GM18861 (cell line): ENCODE data around the gene NAV1.
A peak's percentile ranks its signal among the peaks of the same experiment; 100 is the strongest.
"Not testable (repeated sequence)": the region's sequence is repeated elsewhere in the genome, so short reads cannot be mapped to it uniquely, and the experiment has no call there.

Experiments
- ATAC-seq: cut with Tn5 transposase; IDR thresholded peaks from one replicate; pipeline ENCODE4 v1.9.1; 2021; ENCODE audit not compliant: unreplicated experiment

The NAV1 gene

DNA sequence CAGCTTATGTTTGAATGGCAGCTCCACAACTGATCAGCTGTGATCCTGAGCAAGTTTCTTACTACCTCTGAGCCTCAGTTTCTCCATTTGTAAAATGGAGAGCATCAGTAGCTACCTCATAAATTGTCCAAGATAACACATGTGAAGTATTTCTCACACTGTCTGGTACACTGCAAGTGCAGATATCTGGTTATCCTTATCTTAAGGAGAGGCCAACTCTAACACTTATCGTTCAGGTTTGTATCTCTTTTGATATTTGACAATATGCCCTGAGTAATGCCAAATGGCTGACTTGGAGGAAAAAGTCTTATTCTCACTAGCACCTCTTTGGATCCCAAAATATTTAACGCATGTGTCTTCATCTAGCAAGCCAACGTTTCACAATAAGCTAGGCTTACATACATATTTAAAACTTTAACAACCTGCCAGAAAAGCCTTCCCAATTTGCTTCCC lies 34.7 kb upstream of the NAV1 start:
- no peak for ATAC-seq

GRCh38 chr1:201504799-201505502 lies 34.0 kb upstream of the NAV1 start:
- ATAC-seq: no peak

DNA sequence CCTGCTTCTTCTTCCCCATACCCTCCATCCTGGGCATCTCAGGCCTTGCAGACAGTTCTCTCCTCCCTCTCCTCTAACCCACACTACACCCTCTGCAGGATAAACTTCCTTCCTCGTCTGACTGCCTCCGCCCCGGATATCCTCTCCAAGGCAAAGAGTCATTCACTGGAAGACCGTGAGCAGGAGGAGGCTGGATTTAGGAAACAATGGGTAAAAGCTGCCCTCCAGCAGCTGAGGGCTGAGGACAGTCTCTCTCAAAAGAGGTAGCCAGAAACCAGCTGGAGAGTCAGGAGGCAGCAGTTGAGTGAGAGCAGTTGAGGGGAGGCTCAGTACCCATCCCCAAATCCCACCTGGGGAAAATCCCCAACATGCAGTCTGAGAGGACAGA lies 33.4 kb upstream of the NAV1 start:
- no peak for ATAC-seq

DNA sequence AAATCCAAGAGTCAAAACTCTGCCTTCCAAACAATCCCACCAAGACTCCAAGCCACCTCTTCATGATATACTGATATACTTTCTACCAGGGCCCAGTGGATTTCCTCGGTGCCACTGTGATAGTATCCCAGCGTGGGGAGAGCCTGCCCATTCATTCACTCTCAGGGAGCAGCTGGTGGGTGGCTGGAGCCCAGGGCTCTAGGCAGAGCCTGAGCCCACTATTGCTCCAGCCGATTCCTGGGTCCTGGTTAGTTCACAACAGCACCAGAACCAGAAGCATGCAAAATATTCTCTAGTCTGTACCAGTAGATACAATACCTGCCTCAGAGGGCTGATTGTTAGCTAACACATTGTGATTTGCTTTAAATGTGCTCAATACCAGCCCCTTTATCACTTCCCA lies 32.8 kb upstream of the NAV1 start:
- no peak for ATAC-seq

- peak; percentile 79 for ATAC-seq
Observed at GRCh38 chr1:201506557-201507359, 32.2 kb upstream of the NAV1 start, which contains the start of gene CSRP1. Gene CSRP1, minus strand, starts transcription at chr1:201507123. Its CDS starts 10,820 bp downstream, at chr1:201496303.

GRCh38 chr1:201507360-201507675 lies 31.6 kb upstream of the NAV1 start:
- no peak for ATAC-seq

DNA sequence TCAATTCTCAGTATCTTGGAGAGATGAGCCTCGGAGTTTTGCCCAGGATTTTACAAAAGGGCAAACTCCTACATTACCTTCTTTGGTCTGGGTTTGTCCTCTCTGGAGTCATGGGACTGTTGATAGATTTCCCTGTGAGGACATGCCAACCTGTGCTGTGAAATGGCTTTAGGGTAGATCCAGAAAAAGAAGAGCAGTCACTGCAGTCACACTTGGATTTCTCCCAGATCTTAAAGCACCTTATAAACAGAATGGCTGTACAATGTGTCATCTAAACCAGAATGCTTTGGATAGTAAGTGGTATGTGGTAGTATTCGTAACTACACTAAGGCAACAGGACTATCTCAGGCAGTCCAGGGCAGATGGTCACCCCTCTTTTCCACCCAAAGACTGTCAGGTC lies 30.1 kb upstream of the NAV1 start:
- no peak for ATAC-seq

DNA sequence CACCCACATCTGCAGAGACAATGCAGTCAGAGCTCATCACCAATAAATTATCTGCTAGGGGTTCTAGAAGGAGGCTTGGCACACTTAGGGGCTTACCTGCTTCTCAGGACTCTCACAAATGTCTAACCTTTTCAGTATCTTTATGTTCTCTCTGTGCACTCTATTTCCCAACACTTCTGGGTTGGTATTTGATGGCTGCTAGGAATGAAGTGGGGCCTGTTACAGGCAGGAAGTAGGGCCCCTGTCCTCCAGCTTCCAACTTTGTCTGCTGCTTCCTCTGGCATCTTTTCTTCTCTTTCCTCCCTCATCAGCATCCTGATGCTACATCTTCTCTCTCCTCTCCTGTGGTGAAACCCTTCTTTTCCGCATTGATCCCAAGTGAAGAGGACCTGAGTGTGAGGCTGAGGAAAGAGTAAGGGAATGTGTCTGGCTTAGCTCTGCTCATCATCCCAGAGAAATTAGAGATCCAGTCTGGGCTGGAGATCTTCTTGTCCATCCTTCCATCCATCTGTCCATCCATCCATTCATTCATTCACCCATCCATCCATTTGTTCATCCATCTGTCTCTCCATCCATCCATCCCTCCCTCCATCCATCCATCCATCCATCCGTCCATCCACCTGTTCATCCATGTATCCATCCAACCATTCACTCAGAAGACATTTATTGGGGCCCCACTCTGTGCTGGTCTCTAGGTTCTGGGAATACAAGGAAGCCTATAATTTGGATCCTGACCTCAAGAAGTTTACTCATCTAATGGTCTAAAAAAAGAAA lies 29.1 kb upstream of the NAV1 start:
- no peak for ATAC-seq

DNA sequence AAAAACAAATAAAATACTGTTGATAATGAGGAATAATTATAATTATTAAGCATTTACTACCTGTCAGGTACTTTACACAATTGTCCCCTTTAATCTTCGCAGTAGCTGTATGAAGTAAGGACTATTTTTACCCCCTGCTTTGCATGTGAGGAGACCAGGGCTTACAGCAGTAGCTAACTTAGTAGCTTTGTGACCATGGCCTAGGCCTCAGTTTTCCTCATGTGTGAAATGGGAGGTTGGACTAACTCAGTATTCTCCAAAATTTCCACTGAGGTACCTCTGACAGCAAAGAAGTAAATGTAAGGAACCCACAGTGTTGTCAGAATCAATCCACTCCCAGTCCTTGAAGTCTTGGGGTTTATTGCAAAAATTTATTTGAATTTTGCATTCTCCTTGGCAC lies 28.2 kb upstream of the NAV1 start:
- no peak for ATAC-seq

DNA sequence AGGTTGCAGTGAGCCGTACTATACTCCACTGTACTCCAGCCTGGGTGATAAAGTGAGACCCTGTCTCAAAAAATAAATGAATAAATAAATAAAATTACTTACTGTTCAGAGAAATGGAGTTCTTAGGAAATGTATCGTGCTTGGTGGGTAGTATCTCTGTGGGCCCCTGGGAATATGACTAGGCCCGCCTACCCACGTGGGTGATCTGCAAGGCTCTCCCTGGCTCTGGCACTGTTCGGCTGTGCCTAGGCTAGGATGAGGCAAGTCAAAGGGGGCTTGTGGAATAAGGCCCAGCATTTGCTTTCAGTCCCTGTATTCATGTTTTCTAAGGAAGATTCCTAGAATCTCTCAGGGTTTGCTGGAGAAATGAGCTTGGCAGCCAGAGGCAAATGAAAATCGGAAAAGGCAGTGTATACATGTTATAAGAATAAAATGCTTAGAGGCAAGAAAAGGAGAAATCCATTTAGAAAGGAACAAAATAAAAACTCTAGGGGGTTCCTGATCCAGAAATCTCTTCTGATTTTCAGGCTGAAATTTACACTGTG lies 27.5 kb upstream of the NAV1 start:
- no peak for ATAC-seq

GRCh38 chr1:201511941-201512539 lies 26.9 kb upstream of the NAV1 start:
- ATAC-seq: peak; percentile 39

- no peak for ATAC-seq
Observed at GRCh38 chr1:201513498-201514243, 25.3 kb upstream of the NAV1 start.

DNA sequence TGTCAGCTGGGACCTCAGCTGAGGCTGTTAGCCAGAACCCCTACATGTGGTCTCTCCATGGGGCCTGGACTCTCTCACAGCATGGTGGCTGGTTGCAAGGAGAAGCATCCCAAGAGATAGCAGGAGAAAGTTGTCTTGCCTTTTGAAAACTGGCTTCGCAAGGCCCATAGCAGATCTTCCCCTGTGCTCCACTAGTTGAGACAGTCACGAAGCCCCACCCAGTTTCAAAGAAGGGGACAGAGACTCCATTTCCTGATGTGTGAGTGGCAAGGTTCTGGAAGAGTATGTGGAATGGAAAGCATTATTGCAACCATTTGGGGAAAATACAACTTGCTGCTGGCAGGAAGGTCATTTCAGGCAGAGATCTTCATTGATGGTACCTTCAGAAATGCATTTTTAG lies 24.5 kb upstream of the NAV1 start:
- ATAC-seq: no peak

DNA sequence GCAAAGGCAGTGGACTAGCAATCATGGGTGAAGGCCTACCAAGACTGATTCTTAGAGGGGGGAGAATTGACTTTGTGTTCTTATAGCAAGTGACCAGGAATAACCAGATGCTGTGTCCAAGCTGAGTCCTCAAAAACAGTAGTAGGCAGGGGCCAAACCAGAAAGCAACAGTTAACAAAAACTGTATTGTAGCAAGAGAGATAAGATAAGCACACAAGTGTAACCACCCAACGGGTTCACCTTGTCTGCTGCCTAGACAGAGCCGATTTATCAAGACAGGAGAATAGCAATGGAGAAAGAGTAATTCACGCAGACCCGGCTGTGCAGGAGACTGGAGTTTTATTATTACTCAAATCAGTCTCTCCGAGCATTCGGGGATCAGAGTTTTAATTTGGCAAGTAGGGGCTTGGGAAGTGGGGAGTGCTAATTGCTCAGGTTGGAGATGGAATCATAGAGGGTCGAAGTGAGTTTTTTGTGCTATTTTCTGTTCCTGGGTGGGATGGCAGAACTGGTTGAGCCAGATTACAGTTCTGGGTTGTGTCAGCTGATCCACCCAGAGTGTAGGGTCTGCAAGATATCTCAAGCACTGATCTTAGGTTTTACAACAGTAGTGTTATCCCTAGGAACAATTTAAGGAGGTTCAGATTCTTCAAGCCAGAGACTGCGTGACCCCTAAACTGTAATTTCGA lies 23.7 kb upstream of the NAV1 start:
- ATAC-seq: no peak

GRCh38 chr1:201515895-201516294 lies 23.0 kb upstream of the NAV1 start:
- ATAC-seq: no peak

GRCh38 chr1:201516511-201517127 lies 22.3 kb upstream of the NAV1 start:
- no peak for ATAC-seq

DNA sequence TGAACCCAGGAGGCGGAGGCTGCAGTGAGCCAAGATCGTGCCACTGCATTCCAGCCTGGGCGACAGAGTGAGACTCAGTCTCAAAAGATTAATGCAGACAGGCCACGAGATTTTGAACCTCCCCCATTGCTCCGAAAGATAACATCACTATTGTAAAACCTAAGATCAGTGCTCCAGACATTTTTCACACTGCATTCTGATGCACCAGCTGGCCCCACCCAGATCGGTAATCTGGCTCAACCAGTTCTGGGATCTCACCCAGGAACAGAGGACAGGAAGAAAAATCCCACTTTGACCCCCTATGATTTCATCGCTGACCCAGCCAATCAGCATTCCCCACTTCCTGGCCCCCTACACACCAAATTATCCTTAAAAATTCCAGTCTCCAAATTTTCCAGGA lies 21.3 kb upstream of the NAV1 start:
- ATAC-seq: no peak

DNA sequence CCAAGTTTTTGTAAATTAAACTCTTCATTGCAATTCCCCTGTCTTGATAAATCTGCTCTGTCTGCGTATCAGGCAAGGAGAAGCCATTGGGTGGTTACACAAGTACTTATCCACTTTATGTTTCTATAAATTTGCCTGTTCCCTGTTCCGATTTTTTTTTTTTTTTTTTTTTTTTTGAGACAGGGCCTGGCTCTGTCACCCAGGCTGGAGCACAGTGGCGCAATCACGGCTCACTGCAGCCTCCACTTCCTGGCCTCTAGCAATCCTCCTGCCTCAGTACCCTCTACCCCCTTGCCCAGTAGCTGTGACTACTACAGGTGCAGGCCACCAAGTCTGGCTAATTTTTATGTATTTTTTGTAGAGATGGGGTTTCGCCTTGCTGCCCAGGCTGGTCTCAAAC lies 20.9 kb upstream of the NAV1 start:
- no peak for ATAC-seq

GRCh38 chr1:201520046-201520575 lies 18.8 kb upstream of the NAV1 start:
- ATAC-seq: not testable (repeated sequence)
